ENCODE measurements around the gene CABP5.

GRCh38 chr19:48025480-48025879, 18.4 kb downstream of the CABP5 start:
- TF ChIP-seq EZH2 (IDR thresholded peaks at IDR 0.05; ENCODE audit: low read depth, unreplicated experiment), result no peak
- no peak for TF ChIP-seq POLR2AphosphoS5 (IDR thresholded peaks at IDR 0.05; ENCODE audit: low read depth)
- TF ChIP-seq CTCF (conservative IDR thresholded peaks at IDR 0.05; ENCODE audit: low read depth in 2 of 2), result no peak
- TF ChIP-seq REST (IDR thresholded peaks at IDR 0.05; ENCODE audit: unreplicated experiment), result no peak

All from GM23338 (cell line).